ENCODE results near the gene MARCHF3. TPM values are rescaled to one million over a fixed set of nuclear protein-coding genes. Genes with fewer than 3 reads are reported as not detected.

MARCHF3 gene
- total RNA-seq, 1 donor from 2014 or later, result 1.5 TPM

- H3K9me3 Mint-ChIP-seq (ENCODE audit: low read depth), result no peaks in the 10 kb centered on the region
- no peak for DNase-seq (ENCODE audit: low spot score)
- no peak for TF ChIP-seq CTCF (IDR thresholded peaks at IDR 0.05)
- H3K36me3 Mint-ChIP-seq (ENCODE audit: low read depth), result no peaks in the 10 kb centered on the region
- no peaks in the 10 kb centered on the region for H3K27me3 Mint-ChIP-seq (ENCODE audit: low read depth)
- no peak overlapping the region for H3K27ac Mint-ChIP-seq (ENCODE audit: unreplicated experiment)
- peaks cover 3% of the 10 kb centered on the region for H3K4me1 Mint-ChIP-seq (ENCODE audit: low read depth)
- H3K4me3 Mint-ChIP-seq (ENCODE audit: unreplicated experiment), result no peak overlapping the region
Measured at GRCh38 chr5:126963822-126964375, 66.5 kb downstream of the MARCHF3 start.

- no peaks in the 10 kb centered on the region for H3K27me3 Mint-ChIP-seq (ENCODE audit: low read depth)
- no peak for DNase-seq (ENCODE audit: low spot score)
- H3K27ac Mint-ChIP-seq (ENCODE audit: unreplicated experiment), result no peak overlapping the region
- peaks cover 3% of the 10 kb centered on the region for H3K4me1 Mint-ChIP-seq (ENCODE audit: low read depth)
- H3K9me3 Mint-ChIP-seq (ENCODE audit: low read depth), result no peaks in the 10 kb centered on the region
- TF ChIP-seq CTCF (IDR thresholded peaks at IDR 0.05), result no peak
- H3K4me3 Mint-ChIP-seq (ENCODE audit: unreplicated experiment), result no peak overlapping the region
- no peaks in the 10 kb centered on the region for H3K36me3 Mint-ChIP-seq (ENCODE audit: low read depth)
Measured at GRCh38 chr5:126961702-126962101, 68.7 kb downstream of the MARCHF3 start.

GRCh38 chr5:126961128-126961527 is 69.2 kb downstream of the MARCHF3 start:
- H3K9me3 Mint-ChIP-seq (ENCODE audit: low read depth), result no peaks in the 10 kb centered on the region
- peaks cover 3% of the 10 kb centered on the region for H3K4me1 Mint-ChIP-seq (ENCODE audit: low read depth)
- TF ChIP-seq CTCF (IDR thresholded peaks at IDR 0.05), result no peak
- DNase-seq (ENCODE audit: low spot score), result no peak
- H3K4me3 Mint-ChIP-seq (ENCODE audit: unreplicated experiment), result no peak overlapping the region
- H3K36me3 Mint-ChIP-seq (ENCODE audit: low read depth), result no peaks in the 10 kb centered on the region
- no peak overlapping the region for H3K27ac Mint-ChIP-seq (ENCODE audit: unreplicated experiment)
- no peaks in the 10 kb centered on the region for H3K27me3 Mint-ChIP-seq (ENCODE audit: low read depth)

- Mint-ChIP-seq H3K4me3 (ENCODE audit: unreplicated experiment) (no peak overlapping the region), H3K9me3 (ENCODE audit: low read depth) (no peaks in the 10 kb centered on the region), H3K36me3 (ENCODE audit: low read depth) (no peaks in the 10 kb centered on the region), H3K27ac (ENCODE audit: unreplicated experiment) (no peak overlapping the region), H3K27me3 (ENCODE audit: low read depth) (no peaks in the 10 kb centered on the region), H3K4me1 (ENCODE audit: low read depth) (no peaks in the 10 kb centered on the region)
- DNase-seq (ENCODE audit: low spot score), result no peak
- no peak for TF ChIP-seq CTCF (IDR thresholded peaks at IDR 0.05)
Measured at GRCh38 chr5:126959188-126959587, 71.2 kb downstream of the MARCHF3 start.

GRCh38 chr5:126956991-126957390 is 73.4 kb downstream of the MARCHF3 start:
- Mint-ChIP-seq H3K36me3 (ENCODE audit: low read depth) (no peaks in the 10 kb centered on the region), H3K4me3 (ENCODE audit: unreplicated experiment) (no peak overlapping the region), H3K4me1 (ENCODE audit: low read depth) (no peaks in the 10 kb centered on the region), H3K27ac (ENCODE audit: unreplicated experiment) (no peak overlapping the region), H3K9me3 (ENCODE audit: low read depth) (no peaks in the 10 kb centered on the region), H3K27me3 (ENCODE audit: low read depth) (no peaks in the 10 kb centered on the region)
- no peak for DNase-seq (ENCODE audit: low spot score)
- TF ChIP-seq CTCF (IDR thresholded peaks at IDR 0.05), result no peak

Data from chondrocyte (in vitro differentiated cells).